Bone marrow (tissue), 2 donors: ENCODE results near the gene NUBP2.

Experiments used
- DNase-seq, 2 donors: peaks; one replicate each; lab custom pipeline; 2025; lab: John Stamatoyannopoulos, UW

NUBP2 gene

DNA sequence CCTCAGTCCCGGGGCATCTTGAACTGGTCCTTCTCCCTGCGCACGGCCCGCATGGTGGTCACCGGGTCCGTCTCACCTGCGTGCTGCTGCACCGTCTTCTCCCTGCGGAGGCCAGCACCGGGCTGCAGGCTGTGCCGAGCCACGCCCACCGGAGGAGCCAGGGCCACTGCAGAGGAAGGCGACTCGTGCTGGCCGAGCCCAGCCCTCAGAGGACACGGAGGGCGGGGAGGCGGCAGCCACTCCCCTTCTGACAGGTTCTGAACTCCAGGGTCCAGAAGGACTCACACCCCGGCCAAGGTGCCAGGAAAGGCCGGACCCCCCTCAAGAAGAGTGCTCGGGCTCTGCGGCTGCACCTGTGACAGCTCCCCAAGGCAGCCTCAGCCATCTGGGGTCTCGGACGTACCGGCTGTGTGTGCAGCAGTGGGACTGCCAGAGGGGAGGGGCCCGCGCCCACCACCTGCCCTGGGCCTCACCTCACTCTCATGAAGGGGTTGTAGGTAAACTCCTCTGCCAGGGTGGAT, 26.6 kb downstream of the NUBP2 start:
- DNase-seq: no peak

- DNase-seq: no peak
Observed at GRCh38 chr16:1810106-1810505, 27.3 kb downstream of the NUBP2 start.

- DNase-seq: no peak
Observed at GRCh38 chr16:1810536-1810935, 27.8 kb downstream of the NUBP2 start.

DNA sequence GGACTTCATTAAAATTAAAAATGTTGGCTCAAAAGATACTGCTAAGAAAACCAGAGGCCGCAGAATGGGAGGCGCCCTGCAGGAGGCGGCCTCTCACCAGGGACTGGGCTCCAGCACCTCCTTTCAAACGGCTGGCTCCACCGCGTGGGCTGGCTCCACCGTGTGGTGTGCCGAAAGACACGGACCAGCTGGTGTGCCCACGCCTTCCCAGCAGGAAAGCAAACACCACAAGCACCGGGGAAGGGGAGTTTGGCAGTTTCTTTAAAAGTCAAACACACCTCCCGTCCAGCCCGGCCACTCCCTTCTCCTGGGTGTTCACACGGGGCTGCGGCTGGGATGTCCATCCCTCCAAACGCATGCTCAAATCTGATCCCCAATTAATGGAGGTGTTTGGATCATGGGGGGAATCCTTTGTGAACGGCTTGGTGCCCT, 30.0 kb downstream of the NUBP2 start:
- DNase-seq: peak in 1 of 2 donors; percentile 68

DNA sequence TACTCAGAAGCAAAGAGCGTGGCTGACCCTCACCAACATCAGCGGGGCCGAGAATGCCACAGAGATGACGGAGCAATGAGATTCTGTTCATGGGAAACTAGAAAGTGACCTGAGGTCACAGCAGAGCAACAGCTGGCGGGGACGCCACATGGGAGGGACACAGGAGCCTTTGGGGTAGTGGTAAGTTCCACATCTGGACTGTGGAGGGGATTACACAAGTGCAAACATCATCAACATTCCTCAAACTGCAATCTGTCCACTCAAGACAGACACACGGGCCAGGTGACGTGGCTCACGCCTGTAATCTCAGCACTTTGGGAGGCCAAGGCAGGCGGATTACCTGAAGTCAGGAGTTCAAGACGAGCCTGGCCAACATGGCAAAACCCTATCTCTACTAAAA, 32.7 kb downstream of the NUBP2 start:
- no peak for DNase-seq

DNA sequence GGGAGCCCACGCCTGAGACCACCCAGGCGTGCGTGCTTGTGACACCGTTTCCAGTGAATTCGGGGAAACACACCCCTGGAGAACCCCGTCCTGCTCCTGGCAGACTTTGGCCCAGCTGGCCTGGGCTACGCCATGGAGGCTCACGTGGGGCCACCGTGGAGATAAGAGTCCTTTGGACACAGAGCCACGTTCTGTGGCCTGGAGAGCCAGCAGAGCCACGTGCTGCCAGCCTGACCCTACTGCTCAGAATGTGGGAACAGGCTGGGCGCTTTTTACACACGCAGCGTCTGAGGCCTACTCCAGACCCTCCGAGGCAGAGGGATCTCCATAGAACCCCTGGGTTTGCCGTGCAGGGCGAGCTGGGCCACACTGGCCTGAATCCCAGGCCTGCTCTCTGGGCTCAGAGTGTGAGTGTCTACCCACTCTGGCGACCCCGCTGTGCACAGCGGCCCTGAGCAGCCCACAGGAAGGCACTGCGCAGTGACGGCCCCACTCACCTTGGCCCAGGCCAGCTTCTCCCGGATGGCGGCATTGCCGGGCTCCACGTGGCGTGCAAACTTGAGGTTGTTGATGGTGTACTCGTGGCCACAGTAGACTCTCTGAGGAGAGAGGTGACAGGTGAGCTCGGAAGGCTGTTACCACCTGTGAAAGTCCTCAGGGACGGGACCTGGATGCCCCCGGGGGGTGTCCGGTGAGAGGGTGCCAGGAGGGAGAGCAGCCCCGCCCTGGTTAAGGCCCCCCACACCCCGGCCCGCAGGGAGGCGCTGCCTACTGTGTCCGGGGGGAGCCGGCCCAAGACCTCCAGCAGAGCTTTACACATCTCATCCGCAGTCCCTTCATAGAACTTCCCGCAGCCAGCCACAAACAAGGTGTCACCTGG, 33.9 kb downstream of the NUBP2 start:
- DNase-seq: no peak

DNA sequence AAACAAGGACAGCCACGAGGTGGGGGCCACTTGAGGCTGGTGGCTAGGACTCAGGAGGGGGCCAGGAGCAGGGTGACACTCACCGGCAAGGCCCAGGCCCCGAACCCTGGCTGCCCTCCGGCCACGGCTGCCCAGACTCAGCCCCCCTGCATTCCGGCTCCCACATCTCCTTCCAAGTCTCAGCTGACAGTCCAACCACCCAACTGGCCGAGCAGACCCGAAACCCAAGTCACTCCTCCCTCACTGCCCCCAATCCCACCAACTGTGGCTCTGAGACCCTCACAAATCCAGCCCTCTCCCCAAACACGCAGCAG, 34.5 kb downstream of the NUBP2 start:
- no peak for DNase-seq

DNA sequence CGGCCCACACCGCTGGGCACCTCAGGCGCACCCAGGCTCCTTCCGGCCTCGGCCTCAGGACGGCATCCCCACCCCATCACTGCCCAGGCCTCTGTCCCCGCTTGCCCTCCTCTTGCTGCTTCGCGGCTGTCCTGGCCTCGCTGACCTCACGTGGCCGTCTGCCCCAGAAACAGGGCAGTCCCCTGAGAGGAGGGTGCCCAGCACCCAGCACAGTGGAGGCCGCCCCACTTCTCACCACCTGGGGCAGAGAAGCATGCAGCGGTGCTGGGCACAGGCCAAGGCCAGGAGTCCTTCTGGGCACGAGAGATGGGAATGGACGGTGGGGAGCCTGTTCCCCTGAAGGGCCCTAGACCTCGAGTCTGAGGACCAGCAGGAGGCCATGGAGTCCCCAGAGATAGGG, 35.0 kb downstream of the NUBP2 start:
- no peak for DNase-seq

DNA sequence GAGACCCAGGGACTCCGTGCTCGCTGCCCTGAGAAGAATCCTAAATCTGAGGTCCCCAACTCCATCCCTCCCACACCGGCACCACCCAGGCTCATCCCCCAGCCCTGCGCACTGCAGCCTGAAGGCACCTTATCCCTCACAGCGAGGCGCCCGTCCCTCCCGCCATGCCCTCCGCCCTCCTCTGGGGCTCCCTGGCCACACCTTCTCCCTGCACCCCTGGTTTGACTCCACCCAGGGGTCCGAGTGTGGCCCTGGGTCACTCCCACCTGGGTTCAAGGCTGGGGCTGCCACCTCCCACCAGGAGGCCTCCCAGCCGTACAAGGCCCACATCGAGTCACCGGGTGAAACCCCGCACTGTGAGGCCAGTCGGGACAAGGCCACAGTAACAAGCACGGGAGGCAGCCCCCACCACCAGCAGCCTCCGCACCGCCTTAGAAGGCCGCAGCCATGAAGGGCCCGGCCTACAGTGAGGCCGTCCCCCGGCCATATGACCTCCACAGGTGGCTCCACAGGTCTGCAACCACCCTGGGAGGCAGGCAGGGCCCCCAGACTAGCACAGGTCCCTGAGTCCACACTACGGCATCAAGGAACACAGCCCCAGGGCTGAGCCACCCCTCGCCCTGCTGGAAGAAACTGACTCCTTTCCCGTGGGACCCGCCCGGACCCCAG, 35.6 kb downstream of the NUBP2 start:
- no peak for DNase-seq

DNA sequence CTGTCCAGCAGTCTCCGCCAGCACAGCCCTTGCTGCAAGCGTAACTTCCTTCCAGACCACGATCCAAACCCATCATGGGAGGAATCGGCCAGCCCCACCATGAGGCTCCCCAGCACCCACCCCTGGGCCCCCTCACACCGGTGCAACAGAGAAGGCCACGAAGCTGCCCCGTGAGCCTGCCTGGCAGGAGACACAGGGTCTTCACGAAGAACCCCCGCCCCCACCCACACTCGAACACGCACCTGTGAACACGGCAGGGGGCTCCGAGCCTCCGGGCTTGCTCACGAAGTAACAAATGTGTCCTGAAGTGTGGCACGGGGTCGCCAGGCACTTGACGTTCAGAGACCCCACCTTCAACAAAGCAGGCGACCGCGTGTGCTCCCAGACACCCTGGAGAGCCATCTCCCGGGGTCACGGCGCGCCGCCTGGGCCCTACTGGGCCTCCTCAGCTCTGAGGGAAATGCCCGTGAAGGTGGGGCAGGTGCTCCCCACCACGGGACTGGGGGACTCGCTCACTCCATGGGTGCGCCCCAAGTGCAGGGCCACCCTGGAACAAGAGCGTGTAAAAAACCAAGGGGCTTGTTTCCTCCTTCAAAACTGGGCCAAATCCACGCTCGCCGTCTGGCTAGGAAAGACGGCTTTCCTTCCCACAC, 36.2 kb downstream of the NUBP2 start:
- DNase-seq: no peak

DNA sequence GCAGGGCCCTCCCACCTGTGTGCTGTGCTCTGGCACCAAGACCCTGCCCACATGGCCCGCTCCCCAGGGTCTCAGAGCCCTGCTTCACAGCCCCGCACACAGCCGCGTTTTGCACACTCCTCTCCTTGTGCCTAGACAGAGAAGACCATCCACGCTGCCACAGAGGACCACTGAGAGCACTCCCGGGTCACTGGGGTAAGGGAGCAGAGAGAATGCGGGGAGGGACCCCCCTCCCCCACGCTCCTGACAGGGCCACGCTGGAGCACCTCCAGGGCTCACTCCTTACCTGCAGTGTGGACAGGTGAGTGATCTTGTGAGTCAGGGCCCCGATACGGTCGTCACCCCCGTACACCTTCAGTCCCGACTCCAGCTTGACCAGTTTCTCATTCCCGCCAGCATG, 36.9 kb downstream of the NUBP2 start:
- DNase-seq: no peak

DNA sequence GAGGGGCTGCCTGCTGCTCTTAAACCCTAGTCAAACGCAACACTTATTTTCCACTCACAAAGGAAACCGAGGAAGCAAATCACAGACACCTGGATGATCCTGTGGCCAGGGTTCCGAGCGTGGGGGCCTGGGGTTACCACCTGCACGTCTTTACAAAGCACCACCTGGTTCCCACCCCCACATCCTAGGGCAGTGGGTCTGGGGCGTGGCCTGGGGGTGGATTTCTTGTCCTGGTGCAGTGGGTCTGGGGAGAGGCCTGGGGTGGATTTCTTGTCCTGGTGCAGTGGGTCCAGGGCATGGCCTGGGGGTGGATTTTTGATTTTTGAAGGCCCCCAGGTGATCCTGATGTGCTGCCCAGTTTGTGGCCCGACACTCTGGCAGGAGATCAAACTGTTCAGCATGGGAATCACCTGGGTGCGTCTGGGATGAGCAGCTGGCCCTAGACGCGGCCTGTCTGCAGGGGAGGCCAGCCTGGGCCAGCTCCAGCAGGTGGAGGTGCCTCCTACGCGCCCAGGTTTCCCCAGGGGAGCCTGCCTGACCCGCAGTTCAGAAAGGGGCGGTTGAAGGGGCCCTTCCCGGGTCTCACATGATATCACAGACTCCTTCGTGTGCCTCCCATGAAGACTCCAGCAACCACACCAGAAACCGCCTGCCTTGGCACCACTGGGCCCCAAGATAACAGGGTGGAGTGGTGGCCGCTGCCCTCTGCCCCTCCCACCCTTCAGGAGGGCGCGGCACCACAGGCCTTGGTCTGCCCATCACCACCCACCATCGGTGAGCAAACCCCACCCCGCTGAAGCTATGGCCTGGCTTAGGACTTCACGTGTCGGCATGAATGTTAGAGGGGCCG, 37.6 kb downstream of the NUBP2 start:
- no peak for DNase-seq

GRCh38 chr16:1820946-1821290, 38.2 kb downstream of the NUBP2 start:
- DNase-seq: no peak

- DNase-seq: no peak
Observed at GRCh38 chr16:1821861-1822611, 39.3 kb downstream of the NUBP2 start.

- DNase-seq: no peak
Observed at GRCh38 chr16:1822801-1823200, 40.0 kb downstream of the NUBP2 start.

DNA sequence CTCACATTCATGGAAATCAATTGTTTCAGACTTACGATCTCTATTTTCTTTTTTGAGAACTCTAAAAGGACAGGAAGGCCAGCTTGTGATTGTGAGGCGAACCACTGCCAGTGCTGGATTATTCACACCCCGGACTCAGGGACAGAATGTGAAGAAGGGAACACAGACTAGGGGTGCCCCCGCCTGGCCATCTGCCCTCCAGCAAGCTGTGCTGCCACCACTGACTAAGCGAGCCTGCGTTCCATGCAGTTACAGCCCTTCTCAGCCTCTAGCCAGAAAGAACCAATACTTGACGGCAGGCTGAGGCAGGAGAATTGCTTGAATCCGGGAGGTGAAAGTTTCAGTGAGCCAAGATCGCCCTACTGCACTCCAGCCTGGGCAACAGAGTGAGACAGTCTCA, 41.1 kb downstream of the NUBP2 start:
- DNase-seq: peak in 1 of 2 donors; percentile 8

DNA sequence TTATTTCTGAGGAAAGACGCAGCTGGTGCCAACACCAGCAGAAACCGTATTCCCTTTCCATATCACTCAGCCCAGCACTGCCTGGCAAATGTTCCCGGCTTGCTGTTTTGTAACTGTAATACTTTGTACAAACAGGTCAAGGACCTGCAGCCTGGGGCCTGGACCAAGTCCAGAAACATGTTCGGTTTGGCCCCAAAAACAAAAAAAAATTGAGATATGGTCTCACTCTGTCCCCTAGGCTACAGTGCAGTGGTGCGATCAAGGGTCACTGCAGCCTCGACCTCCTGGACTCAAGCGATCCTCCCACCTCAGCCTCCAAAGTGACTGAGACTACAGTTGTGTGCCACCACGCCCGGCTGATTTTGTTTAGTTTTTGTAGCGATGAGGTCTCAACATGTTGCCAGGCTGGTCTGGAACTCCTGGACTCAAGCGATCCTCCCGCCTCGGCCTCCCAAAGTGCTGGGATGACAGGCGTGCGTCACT, 42.7 kb downstream of the NUBP2 start:
- DNase-seq: no peak

DNA sequence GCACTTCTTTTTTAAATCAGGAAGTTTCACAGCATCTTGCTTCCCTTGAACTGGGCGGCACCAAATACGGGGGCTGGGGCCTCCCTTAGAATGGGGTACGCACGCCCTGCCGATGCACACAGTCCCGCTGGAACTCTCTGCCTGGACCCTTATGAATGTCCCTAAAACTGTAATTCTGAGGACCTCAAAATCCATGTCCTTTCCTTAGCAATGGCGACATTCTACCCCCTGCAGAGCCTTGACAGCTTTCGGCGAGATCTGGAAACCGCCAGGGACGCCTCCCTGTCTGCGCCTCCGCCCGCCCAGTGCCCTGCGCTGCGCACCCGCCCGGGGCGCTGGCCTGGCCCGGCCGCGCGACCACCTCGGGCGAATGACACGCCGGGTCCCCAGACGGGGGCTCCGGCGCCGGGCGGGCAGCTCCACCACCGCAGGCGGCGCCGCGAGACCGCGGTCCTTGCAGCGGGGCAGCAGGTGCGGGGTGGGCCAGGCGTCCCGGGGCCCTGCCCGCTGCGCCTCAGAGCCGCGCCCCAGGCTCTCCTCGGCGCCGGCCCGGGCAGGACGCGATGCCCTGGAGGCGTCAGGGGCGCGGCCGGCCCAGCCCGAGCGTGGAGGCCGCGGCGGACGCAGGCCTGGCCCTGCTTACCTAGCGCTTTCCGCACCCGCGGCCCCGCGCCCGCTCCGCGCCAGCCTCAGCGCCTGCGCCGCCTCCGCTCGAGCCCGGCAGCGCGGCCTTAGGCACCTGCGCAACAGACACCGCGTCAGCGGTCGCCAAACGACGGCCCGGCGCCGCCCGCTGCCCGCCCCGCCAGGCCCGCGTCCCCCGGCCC, 43.3 kb downstream of the NUBP2 start:
- peak in 1 of 2 donors; percentile 35 for DNase-seq

DNA sequence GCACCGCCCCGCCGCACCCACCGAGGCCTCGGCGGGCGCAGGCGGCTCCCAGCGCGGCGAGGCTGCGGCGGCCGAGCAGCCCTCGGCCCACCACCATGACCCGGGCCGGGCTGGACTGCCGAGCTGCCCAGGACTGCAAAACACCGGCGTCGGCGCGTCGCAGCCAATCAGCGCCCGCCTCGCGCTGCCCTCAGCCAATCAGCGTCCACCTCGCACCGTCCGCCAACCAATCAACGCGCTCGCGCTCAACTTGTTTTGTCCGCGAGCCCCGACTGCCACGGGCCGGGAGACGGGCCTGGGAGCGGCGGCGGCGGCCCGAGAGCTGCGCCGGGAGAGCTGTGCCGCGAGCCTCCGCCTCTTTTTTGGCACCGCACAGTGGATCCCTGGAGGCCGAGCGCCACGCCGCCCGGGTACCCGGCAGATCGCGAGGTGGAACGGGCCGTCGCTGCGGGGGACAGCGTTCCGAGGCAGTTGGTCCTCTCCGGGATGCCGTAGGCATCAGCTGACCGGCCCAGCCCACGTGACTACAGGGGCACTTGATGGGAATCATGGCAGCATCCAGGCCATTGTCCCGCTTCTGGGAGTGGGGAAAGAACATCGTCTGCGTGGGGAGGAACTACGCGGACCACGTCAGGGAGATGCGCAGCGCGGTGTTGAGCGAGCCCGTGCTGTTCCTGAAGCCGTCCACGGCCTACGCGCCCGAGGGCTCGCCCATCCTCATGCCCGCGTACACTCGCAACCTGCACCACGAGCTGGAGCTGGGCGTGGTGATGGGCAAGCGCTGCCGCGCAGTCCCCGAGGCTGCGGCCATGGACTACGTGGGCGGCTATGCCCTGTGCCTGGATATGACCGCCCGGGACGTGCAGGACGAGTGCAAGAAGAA, 44.2 kb downstream of the NUBP2 start, which contains the start of the genes FAHD1 and HAGH:
FAHD1 (plus strand) TSS at position 516 of the 883 bp plus-strand sequence; CDS start at position 549, 33 bp downstream.
HAGH (minus strand) TSS at position 135 of the 883 bp plus-strand sequence; CDS start at position 97, 38 bp downstream.
- DNase-seq: peak; percentile 90 to 98
